Raji (cell line): ENCODE measurements around the gene FSCN2.

ENCODE experiments used
- POLR2A ChIP-seq: IDR thresholded peaks from 2 replicates; pipeline ENCODE4 v1.6.1; 2011; ENCODE audit warnings: low read depth, low read length, control low read depth; ENCODE audit not compliant: insufficient read depth

FSCN2 gene

DNA sequence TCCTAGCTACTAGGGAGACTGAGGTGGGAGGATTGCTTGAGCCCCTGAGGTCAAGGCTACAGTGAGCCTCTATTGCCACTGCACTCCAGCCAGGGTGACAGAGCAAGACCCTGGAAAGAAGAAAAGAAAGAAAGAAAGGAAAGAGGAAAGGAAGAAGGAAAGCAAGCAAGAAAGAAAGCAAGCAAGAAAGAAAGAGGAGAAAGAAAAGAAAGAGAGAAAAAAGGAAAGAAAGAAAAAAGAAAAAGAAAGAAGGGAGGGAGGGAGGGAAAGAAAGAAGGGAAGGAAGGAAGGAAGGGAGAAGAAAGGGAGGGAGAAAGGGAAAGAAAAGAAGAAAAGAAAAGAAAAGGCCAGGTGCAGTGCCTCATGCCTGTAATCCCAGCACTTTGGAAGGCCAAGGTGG is 24.6 kb upstream of the FSCN2 start:
- no peak for TF ChIP-seq POLR2A

DNA sequence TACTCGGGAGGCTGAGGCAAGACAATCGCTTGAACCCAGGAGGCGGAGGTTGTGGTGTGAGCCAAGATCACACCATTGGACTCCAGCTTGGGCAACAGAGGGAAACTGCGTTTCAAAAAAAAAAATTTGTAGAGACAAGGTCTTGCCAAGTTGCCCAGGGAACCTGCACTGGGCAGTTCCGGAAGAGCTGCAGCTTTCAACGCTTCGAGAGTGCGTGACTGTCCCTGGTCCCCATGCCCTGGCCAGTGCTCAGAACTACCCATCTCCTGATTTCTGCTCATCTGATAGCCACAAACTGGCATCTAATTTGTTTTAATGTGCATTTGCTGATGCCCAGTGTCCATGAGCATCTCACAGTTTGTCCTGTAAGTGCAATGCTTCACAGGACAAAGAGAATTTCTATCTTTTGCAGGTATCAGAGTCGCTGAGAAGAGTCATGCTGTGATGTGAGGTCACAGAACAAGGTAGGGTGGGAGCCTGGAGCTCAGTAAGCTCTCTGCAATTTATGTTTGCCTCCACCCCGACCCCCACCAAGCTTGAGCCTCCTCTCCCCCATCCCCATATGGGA is 19.5 kb upstream of the FSCN2 start:
- TF ChIP-seq POLR2A: peak; percentile 14; the same call in 1 of the 2 replicates

DNA sequence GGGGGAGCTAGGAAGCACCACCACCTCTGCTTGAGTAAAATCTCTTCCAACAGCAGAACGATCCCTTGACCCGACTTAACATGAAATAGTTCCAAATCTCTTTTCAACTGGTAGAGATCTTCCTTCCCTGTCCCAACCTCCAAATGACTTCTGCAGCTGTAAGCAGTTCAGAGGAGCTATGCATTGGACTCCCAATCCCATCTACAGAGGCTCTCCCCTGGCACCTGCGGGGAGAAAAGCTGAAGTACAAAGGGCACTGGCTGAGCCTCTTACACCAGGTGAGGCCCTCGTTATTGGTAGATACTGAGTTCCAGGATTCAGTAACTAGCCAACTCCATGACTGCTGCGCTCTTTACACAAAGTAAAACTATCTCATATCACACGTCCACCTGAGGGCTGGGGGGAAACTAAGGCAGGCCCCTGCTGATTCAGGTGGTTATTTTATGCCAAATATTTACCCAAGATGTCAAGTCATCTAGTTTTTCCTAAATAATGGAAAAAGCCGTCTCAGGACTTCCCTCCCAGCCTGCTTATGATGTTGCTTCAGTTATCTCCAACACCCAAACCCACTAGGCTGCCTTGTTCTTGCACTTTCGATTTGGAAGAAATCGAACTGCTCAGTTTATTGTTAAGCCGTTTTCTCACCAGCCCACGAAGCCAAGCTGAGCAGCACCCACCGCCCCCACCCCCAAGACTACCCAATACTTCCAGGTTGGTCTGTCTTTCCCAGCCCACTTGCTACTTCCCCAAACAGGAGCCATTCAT is 18.8 kb upstream of the FSCN2 start:
- TF ChIP-seq POLR2A: peak; percentile 33; the same call in 1 of the 2 replicates

DNA sequence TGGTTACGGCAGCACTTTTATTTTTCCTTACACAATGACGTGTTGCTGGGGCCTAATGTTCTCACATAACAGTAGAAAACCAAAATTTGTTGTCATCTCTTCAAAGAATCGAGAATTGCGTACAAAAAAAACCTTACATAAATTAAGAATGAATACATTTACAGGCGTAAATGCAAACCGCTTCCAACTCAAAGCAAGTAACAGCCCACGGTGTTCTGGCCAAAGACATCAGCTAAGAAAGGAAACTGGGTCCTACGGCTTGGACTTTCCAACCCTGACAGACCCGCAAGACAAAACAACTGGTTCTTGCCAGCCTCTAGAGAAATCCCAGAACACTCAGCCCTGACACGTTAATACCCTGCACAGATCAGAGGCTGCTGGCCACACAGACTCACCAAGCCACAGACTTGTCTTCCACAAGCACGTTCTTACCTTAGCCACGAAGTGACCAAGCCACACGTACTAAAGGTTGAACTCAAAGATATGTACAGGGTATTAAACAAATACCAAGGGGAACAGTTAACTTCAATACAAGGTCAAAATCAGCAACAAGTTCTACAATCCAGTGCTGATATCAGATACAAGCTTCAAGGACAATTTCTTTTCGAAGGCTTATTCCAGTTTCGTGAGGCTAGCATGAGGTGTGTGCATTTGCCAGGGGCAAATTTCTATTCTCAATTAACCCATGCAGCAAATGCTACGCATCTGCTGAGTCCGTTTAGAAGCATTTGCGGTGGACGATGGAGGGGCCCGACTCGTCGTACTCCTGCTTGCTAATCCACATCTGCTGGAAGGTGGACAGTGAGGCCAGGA is 18.0 kb upstream of the FSCN2 start:
- TF ChIP-seq POLR2A: 0 out of 2 replicates have a peak, but pooled peaks have one; percentile 11

DNA sequence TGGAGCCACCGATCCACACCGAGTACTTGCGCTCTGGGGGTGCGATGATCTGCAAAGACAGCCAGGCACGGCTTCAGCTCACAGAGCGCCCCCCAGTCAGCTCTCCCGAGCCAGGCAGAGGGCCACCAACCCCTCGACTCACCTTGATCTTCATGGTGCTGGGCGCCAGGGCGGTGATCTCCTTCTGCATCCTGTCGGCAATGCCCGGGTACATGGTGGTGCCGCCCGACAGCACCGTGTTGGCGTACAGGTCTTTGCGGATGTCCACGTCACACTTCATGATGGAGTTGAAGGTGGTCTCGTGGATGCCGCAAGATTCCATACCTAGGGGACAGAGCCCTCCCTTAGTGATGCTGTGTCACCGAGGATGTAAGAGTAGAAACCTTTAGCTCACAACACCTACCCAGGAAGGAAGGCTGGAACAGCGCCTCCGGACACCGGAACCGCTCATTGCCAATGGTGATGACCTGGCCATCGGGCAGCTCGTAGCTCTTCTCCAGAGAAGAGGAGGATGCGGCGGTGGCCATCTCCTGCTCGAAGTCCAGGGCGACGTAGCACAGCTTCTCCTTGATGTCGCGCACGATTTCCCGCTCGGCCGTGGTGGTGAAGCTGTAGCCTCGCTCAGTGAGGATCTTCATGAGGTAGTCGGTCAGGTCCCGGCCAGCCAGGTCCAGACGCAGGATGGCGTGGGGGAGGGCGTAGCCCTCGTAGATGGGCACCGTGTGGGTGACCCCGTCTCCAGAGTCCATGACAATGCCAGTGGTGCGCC is 17.2 kb upstream of the FSCN2 start:
- no peak; the same call in 1 of the 2 replicates for TF ChIP-seq POLR2A

DNA sequence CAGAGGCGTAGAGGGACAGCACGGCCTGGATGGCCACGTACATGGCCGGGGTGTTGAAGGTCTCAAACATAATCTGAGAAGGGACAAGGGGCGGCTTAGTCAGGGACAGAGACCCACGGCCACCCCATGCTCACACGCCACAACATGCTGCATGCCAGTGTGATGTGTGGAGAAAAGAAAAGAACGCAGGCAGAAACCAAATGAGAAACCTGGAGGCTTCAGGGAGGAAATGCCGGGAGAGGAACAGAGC is 16.7 kb upstream of the FSCN2 start:
- no peak for TF ChIP-seq POLR2A

DNA sequence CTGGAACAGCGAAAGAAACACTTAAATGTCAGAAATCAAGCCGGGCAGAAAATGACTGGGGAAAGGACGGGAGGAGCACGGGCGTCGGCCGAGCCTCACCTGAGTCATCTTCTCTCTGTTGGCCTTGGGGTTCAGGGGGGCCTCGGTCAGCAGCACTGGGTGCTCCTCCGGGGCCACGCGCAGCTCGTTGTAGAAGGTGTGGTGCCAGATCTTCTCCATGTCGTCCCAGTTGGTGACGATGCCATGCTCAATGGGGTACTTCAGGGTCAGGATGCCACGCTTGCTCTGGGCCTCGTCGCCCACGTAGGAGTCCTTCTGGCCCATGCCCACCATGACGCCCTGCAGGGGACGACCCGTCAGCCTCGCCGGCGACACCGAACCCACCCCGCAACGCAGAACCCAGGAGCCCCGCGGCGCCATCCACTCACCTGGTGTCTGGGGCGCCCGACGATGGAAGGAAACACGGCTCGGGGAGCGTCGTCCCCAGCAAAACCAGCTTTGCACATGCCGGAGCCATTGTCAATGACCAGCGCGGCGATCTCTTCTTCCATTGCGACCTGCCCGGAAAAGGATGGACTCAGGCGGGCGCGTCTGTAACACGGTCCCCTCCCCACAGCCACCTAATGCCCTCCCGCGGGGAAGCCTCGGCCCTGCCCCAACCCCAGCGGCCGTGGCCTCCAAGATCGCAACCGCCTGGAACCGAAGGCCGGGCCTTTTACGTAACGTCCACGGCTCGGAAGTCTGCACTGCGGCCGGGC is 16.2 kb upstream of the FSCN2 start:
- TF ChIP-seq POLR2A: peak; percentile 60

DNA sequence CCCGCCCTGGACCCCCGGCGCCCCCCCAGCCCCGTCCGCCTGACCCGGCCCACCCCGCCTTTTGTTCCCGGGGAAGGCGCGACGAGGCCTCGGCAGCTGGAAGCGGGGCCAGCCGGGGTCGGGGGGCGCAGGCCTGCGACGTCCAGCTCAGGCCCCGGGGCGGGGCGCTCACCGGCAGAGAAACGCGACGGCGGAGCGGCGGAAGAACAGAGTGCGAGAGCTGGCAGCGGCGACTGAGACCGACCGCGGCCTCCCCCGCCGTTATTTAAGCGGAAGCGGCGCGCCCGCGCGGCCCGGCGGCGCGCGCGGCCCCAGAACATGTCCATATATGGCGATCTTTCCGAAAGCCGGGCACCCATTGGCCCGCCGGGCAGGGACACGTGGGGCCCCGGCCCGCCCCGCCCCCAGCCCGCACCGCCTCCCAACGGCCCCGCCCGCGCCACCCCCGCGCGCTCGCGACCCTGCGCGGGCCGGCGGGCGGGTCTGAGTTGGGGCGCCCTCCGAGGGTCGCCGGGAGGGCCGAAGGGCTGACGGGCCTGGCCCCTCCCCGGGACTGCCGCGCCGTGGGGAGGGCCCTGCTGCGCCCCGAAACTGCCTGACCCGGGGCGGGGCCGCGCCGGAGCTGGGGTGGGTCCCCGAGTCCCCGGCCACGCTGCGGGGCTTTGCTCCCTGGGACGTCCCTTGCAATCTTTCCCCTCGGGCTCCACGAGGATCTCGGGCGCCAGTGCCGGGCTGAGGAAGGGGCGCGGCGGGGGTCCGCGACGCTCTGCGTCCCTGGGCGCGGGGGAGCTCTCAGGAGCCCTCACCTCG is 15.4 kb upstream of the FSCN2 start, which contains the start of gene ACTG1:
TSS of gene ACTG1 (minus strand) at position 238 of the 810 bp plus-strand sequence. CDS start 445 bp downstream, outside the sequence.
- TF ChIP-seq POLR2A: peak; percentile 92

DNA sequence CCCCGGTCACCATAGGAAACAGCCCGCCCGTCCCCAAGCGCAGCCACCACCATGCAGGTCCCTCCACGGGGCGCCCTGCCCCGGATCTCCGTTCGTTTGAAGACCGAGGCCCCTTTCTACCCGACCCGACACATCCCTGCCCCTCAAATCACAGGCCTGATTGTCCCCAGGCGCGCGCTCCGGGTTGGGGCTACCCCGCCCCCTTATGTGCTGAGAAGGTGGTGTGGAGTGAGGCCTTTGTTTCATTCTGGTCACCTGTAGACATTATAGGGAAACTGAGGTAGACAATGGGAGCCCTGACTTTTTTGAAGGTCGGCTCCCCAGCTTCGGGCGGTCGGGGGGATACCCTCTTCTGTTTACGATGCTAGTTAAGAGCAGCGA is 14.8 kb upstream of the FSCN2 start:
- TF ChIP-seq POLR2A: peak; percentile 42; the same call in 1 of the 2 replicates

DNA sequence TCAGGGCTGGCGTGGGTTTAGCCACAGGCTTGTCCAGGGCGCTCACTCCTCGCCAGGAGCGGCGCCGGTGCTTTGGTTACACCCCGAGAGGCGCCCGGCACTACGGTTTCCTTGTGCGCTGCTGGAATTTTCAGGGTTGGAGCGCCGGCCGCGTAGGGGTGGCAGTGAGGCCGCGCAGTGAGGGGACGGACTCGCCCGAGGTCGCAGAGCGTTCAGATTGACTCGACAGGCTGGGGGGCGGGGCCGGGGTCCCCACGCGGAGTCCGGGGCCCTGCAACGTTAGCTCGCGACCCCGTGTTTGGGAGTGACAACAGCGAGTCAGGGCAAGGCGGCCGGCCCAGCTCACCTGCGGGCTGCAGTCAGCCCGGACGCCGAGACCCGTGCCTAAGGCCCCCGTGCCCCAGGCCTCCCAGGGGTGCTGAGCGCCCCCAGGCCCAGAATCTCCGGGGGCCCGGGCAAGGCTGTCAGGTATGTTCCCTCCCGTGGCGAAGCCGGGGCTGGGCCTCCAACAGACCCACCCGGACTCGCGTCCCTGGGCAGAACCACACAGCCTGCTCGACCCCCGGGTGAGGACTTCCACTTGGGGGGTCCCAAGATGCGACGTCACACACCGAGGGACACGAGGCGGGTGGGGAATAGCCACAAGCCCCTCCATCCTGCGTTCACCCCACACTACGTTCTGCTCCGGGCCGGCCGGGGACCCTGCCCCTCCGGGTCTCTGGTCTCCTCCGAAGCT is 14.3 kb upstream of the FSCN2 start:
- no peak; the same call in 1 of the 2 replicates for TF ChIP-seq POLR2A

DNA sequence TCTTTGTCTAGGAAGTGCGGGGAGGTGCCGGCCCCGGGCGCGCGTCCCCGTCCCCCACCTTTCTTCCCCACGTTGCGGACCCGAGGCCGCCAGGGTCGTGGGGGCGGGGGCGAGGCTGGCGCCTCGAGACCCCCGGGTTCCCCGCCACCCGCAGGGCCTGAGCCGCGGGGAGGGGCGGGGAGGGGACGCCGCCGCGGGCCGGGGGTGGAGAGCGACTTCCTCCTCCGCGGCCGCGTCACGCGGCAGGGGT is 13.8 kb upstream of the FSCN2 start:
- TF ChIP-seq POLR2A: no peak

DNA sequence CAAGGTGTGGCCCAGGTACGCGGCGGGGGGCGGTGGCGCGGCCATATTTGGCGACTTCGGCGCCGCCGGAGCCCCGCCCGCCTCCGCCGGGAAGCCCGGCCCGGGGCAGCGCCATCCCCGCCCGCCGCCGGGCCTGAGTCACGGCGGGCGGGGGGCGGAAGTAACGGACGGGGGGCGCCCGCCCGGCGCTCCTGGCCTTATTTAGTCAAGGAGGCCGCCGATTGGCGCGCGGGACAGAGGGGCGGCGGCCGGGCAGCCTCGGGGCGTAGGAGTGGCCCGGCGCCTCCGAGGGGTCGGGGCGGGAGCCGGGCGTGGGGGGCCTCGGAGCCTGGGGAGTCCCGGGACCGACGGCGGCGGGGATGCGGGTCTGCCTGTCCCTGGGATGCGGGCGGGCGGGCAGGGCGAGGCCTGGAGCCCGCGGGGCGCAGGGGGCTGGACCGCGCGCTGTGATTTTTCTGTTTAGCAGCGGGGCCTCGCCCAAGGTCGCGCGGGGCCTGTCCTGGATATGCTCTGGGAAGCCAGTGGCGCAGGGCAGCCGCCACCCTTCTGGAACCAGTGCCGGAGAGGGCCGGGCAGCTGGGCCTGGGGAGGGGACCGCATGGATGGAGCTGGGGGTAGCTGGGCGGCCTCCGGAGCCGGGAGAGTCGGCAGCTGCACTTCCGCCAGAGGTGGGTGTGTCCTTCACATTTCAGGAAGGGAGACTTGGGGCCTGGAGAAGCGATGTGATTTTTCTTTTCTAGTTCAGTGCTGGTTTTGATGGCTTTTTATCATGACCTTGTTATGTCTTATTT is 13.2 kb upstream of the FSCN2 start:
- TF ChIP-seq POLR2A: peak; percentile 71
